Measurements from ENCODE around the gene GFOD2. TPM values are rescaled to one million over a fixed set of nuclear protein-coding genes. Genes with fewer than 3 reads are reported as not detected.

Gene GFOD2
- total RNA-seq, 1 donor from 2014 or later: 18.2 TPM

DNA sequence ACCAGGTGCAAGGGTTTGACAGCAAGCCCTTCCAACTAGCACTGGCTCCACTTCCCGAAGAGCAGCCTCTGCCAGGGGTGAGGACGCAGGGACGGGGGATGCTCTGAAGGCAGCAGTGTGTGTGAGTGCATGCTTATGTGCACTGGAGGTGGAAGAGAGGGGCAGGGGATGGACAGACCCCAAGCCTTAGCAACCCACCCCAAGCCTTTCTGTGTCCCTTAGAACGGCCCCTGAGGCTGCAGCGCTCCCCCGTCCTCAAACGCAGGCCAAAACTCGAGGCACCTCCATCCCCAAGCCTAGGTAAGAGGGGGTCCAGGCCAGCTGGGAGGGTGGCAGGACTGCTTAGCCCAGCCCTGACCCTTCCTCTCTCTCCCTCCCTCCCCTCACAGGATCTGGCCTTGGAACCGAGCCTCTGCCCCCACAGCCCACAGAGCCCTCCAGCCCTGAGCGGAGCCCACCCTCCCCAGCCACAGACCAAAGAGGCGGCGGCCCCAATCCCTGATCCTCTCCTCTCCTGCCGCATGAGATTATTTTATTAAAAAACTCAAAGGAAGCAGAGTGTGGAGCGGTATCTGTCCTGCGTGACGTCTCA, 62.0 kb downstream of the GFOD2 start:
- Histone ChIP-seq H3K9me3 (no peaks in the 10 kb centered on the region), H3K27ac (no peak overlapping the region), H3K36me3 (no peaks in the 10 kb centered on the region), H3K27me3 (peaks cover 19% of the 10 kb centered on the region), H3K4me1 (peaks cover 21% of the 10 kb centered on the region), H3K4me3 (no peak overlapping the region)
- TF ChIP-seq, protein P1, sequence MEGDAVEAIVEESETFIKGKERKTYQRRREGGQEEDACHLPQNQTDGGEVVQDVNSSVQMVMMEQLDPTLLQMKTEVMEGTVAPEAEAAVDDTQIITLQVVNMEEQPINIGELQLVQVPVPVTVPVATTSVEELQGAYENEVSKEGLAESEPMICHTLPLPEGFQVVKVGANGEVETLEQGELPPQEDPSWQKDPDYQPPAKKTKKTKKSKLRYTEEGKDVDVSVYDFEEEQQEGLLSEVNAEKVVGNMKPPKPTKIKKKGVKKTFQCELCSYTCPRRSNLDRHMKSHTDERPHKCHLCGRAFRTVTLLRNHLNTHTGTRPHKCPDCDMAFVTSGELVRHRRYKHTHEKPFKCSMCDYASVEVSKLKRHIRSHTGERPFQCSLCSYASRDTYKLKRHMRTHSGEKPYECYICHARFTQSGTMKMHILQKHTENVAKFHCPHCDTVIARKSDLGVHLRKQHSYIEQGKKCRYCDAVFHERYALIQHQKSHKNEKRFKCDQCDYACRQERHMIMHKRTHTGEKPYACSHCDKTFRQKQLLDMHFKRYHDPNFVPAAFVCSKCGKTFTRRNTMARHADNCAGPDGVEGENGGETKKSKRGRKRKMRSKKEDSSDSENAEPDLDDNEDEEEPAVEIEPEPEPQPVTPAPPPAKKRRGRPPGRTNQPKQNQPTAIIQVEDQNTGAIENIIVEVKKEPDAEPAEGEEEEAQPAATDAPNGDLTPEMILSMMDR (IDR thresholded peaks at IDR 0.05): no peak
- intact Hi-C loops (cut with DNase I): loop anchor here (10.0 kb wide), 1 partner anchor 132 kb away; the partner anchor contains the start of gene RIPOR1
- no peak for DNase-seq
- no peak for ATAC-seq

DNA sequence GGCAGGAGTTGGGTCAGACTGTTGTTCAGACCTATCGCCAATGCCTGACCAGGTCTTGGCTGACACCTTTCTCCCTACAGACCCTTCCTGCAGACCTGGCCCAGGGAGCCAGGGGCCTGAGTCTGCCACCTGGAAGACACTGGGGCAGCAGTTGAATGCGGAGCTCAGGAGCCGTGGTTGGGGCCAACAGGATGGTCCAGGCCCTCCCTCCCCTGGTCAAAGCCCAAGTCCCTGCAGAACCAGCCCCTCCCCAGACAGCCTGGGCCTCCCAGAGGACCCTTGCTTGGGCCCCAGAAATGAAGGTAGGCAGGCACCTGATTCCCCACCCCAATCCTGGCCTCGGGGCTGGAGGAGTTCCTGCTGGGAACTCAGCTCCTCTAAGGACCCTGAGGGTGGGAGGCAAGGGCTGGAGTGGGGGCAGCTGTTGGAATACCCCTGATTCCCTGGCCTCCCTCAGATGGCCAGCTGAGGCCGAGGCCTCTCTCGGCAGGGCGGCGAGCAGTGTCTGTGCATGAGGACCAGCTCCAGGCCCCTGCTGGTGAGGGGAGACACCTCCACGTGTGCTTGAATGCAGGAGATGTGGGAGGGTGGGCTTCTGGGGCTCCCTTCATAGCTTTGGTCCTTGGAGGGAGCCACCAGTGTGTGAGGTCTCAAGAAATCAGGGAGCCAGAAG, 62.6 kb downstream of the GFOD2 start:
- no peaks in the 10 kb centered on the region for H3K9me3 ChIP-seq
- ATAC-seq (no peak), DNase-seq (no peak)
- intact Hi-C loops (cut with DNase I): loop anchor here (10.0 kb wide), 1 partner anchor 132 kb away; the partner anchor contains the start of gene RIPOR1
- H3K4me3 ChIP-seq: no peak overlapping the region
- H3K27ac ChIP-seq: no peak overlapping the region
- H3K36me3 ChIP-seq: no peaks in the 10 kb centered on the region
- TF ChIP-seq, protein P1 (IDR thresholded peaks at IDR 0.05): no peak
- peaks cover 23% of the 10 kb centered on the region for H3K27me3 ChIP-seq
- H3K4me1 ChIP-seq: peaks cover 18% of the 10 kb centered on the region

DNA sequence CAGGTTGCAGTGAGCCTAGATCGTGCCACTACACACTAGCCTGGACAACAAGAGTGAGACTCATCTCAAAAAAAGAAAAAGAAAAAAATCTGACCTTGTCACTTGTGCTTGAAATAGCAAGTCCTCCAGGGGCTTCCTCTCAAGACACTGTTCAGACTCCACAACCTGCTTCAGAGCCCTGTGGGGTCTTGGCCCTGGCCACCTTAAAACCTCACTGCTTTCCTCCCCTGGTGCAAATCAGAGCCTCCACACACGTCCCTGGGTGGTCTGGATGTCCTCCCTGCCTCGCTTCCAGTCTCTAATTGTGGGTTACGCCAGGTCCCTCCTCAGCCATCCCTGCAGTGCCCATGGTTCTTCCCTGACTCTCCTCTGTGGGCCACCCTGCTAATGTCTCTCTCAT, 63.8 kb downstream of the GFOD2 start:
- TF ChIP-seq, protein P1 (IDR thresholded peaks at IDR 0.05): no peak
- no peak for DNase-seq

DNA sequence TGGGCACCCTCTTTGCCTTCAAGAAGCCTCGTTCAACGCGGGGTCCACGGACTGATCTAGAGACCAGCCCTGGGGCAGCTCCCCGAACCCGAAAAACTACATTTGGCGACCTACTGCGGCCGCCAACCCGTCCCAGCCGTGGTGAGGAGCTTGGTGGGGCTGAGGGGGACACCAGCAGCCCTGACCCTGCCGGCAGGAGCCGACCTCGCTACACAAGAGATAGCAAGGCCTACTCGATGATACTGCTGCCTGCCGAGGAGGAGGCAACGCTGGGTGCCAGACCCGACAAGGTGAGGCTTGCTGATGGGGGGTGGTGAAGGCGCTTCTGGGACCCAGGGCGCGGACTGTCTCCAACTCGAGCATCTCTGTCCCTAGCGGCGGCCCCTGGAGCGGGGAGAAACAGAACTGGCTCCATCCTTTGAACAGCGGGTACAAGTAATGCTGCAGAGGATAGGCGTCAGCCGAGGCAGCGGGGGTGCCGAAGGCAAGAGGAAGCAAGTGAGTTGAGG, 64.7 kb downstream of the GFOD2 start:
- Histone ChIP-seq H3K4me3 (no peak overlapping the region), H3K27me3 (peaks cover 32% of the 10 kb centered on the region), H3K9me3 (no peaks in the 10 kb centered on the region), H3K36me3 (no peaks in the 10 kb centered on the region), H3K4me1 (peaks cover 13% of the 10 kb centered on the region), H3K27ac (no peak overlapping the region)
- ATAC-seq (no peak), DNase-seq (no peak)
- intact Hi-C loops (cut with DNase I): loop anchor here (10.0 kb wide), 1 partner anchor 130 kb away; the partner anchor contains the start of gene RIPOR1
- TF ChIP-seq, protein P1 (IDR thresholded peaks at IDR 0.05): no peak

More for the DNA sequence above, 63.8 kb downstream of the GFOD2 start:
- peaks cover 13% of the 10 kb centered on the region for H3K4me1 ChIP-seq
- no peaks in the 10 kb centered on the region for H3K9me3 ChIP-seq
- H3K27me3 ChIP-seq: peaks cover 25% of the 10 kb centered on the region
- H3K4me3 ChIP-seq: no peak overlapping the region
- ATAC-seq: no peak
- H3K27ac ChIP-seq: no peak overlapping the region
- H3K36me3 ChIP-seq: no peaks in the 10 kb centered on the region
- intact Hi-C loops (cut with DNase I): loop anchor here (10.0 kb wide), 1 partner anchor 131 kb away; the partner anchor contains the start of gene RIPOR1

DNA sequence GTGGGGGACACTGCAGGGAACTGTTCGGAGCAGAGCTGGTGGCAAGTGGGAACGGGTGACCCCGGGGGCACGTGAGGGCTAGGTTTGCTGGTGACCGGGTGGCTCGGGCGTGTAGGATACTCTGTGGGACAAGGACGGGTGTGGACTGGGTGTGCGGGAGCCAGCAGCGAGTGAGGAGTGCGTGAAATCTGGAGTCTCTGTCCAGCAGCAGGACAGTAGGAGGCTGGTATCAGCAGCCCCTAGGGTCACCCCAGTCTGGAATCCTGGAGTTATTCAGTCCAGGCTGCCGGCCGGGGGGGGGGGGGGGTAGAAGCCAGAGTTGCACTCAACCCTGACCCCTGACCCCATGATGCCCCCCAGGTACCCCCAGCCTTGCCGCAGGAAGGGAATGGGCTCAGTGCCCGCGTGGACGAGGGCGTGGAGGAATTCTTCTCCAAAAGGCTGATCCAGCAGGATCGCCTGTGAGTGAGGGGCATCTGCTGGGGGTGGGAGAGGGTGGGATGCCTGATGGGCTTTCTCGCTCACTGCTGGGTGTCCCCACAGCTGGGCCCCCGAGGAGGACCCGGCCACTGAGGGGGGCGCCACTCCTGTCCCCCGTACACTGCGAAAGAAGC, 65.2 kb downstream of the GFOD2 start:
- Histone ChIP-seq H3K27ac (no peak overlapping the region), H3K27me3 (peaks cover 38% of the 10 kb centered on the region), H3K36me3 (no peaks in the 10 kb centered on the region), H3K4me3 (no peak overlapping the region), H3K4me1 (peaks cover 10% of the 10 kb centered on the region), H3K9me3 (no peaks in the 10 kb centered on the region)
- intact Hi-C loops (cut with DNase I): loop anchor here (10.0 kb wide), 1 partner anchor 129 kb away; the partner anchor contains the start of gene RIPOR1
- TF ChIP-seq, protein P1 (IDR thresholded peaks at IDR 0.05): no peak
- DNase-seq (no peak), ATAC-seq (no peak)
